Parathyroid adenoma (tissue), 2 donors: Measurements from ENCODE around the gene AIF1L.

ENCODE experiments used
- H2AFZ ChIP-seq: fragments of 300-600 bp; sonication (generic); one replicate; pipeline ENCODE4 v1.7.0; 2017; ENCODE audit warnings: antibody characterized with exemption, mild to moderate bottlenecking
- H3K27ac ChIP-seq: fragments of 300-600 bp; sonication (generic); one replicate; pipeline ENCODE4 v1.7.0; 2017
- H3K27me3 ChIP-seq: fragments of 300-600 bp; sonication (generic); one replicate; pipeline ENCODE4 v1.7.0; 2017; ENCODE audit warnings: low read length; ENCODE audit not compliant: control insufficient read depth, insufficient read depth
- H3K36me3 ChIP-seq: fragments of 300-600 bp; sonication (generic); one replicate; pipeline ENCODE4 v1.7.0; 2017; ENCODE audit warnings: low read length; ENCODE audit not compliant: control insufficient read depth, insufficient read depth
- H3K4me1 ChIP-seq: fragments of 300-600 bp; sonication (generic); one replicate; pipeline ENCODE4 v1.7.0; 2017; ENCODE audit warnings: control low read depth
- H3K4me2 ChIP-seq: fragments of 300-600 bp; sonication (generic); one replicate; pipeline ENCODE4 v1.7.0; 2017; ENCODE audit warnings: low read length
- H3K4me3 ChIP-seq: fragments of 300-600 bp; sonication (generic); one replicate; pipeline ENCODE4 v1.7.0; 2017; ENCODE audit warnings: low read depth, low read length
- H3K79me2 ChIP-seq: fragments of 300-600 bp; sonication (generic); one replicate; pipeline ENCODE4 v1.7.0; 2017; ENCODE audit warnings: control low read depth
- H3K9ac ChIP-seq: fragments of 300-600 bp; sonication (generic); one replicate; pipeline ENCODE4 v1.7.0; 2017; ENCODE audit warnings: mild to moderate bottlenecking
- H3K9me3 ChIP-seq: fragments of 300-600 bp; sonication (generic); one replicate; pipeline ENCODE4 v1.7.0; 2017; ENCODE audit warnings: low read length; ENCODE audit not compliant: control insufficient read depth
- CTCF ChIP-seq: fragments of 300-600 bp; sonication (generic); IDR thresholded peaks from one replicate; pipeline ENCODE4 v1.7.0; 2017; ENCODE audit warnings: antibody characterized with exemption, mild to moderate bottlenecking
- donor health status: primary hyperparathyroidism.

The AIF1L gene

DNA sequence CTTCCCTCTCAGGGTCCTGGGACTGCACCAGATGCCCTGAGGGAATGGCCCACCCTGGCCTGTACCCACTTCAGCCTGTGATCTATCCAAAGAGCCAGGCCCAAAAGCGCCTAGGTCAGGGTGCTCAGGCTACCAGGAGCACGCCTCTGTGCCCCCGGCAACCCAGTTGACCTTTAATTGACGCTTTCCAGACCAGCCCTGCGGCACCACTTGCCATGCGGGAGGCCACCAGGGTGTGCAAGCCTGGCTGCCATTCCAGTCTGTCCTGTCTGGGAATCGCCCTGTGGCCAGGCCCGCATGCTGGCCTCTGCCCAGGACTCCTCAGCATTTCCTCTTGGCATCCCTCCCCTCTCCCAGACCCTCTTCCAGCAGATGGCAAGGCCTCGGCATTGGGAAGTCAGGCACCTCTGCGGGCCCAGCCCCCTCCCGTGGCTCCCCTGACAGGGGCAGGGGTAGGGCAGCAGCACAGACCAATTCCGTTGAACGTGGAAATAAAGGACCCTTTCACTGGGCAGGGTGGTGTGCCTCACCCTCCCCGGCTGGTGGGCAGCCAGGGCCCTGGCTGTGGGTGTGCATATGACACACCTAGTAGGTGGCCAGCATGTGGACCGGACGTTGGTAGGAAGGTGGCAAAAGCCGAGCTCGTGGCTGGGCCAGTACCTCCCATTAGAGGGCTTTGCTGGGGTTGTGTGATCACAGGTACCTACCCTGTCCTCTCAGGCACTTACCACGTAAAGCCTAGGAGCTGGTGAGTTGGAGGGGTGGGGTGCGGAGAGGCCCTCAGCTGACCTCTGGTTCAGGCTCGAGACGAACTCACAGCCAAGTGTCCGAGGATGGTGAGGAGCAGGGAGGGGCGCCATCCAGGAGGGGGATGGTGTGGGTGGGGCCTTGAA, 3.5 kb upstream of the AIF1L start:
- Histone ChIP-seq H3K9ac (no peak overlapping the region), H3K79me2 (no peaks in the 10 kb centered on the region), H3K36me3 (no peaks in the 10 kb centered on the region), H3K4me1 (peaks cover 6% of the 10 kb centered on the region), H2AFZ (no peak overlapping the region), H3K4me3 (no peak overlapping the region), H3K27ac (no peak overlapping the region), H3K4me2 (no peak overlapping the region), H3K9me3 (no peaks in the 10 kb centered on the region), H3K27me3 (no peaks in the 10 kb centered on the region)
- TF ChIP-seq CTCF, result no peak

DNA sequence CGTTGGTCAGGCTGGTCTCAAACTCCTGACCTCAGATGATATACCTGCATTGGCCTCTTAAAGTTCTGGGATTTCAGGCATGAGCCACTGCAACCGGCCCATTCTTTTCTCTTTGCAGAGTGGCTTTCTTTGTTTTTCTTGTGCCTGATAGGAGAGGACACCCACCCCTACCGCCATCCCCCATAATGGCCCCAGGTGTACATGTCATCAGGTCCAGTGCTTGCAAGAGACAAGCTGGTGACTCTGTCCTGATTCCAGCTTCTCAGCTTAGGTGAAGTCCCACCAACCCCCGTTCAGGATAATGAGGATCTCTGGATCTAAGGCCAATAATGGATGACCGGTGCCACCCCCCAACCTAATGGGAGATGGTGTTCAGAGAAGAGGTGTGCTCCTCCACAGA, 2.3 kb upstream of the AIF1L start:
- Histone ChIP-seq H3K4me3 (no peak overlapping the region), H3K36me3 (no peaks in the 10 kb centered on the region), H3K4me1 (peaks cover 14% of the 10 kb centered on the region), H2AFZ (no peak overlapping the region), H3K4me2 (no peak overlapping the region), H3K79me2 (no peaks in the 10 kb centered on the region), H3K9ac (no peak overlapping the region), H3K27ac (no peak overlapping the region), H3K27me3 (no peaks in the 10 kb centered on the region), H3K9me3 (no peaks in the 10 kb centered on the region)
- no peak for TF ChIP-seq CTCF

- Histone ChIP-seq H3K27me3 (no peaks in the 10 kb centered on the region), H3K27ac (no peak overlapping the region), H2AFZ (no peak overlapping the region), H3K4me2 (no peak overlapping the region), H3K4me3 (no peak overlapping the region), H3K4me1 (peaks cover 17% of the 10 kb centered on the region), H3K36me3 (no peaks in the 10 kb centered on the region), H3K9me3 (no peaks in the 10 kb centered on the region), H3K79me2 (no peaks in the 10 kb centered on the region), H3K9ac (no peak overlapping the region)
- no peak for TF ChIP-seq CTCF
These were observed 1.7 kb upstream of the AIF1L start for GRCh38 chr9:131094622-131095021.

GRCh38 chr9:131095666-131096268, 564 bp upstream of the AIF1L start:
- H2AFZ ChIP-seq, result peak overlapping the region; percentile 69
- no peak for TF ChIP-seq CTCF
- no peaks in the 10 kb centered on the region for H3K27me3 ChIP-seq
- H3K4me2 ChIP-seq, result peak overlapping the region; percentile 66
- H3K4me1 ChIP-seq, result peaks cover 17% of the 10 kb centered on the region
- H3K79me2 ChIP-seq, result no peaks in the 10 kb centered on the region
- no peak overlapping the region for H3K27ac ChIP-seq
- no peaks in the 10 kb centered on the region for H3K36me3 ChIP-seq
- no peak overlapping the region for H3K4me3 ChIP-seq
- H3K9me3 ChIP-seq, result no peaks in the 10 kb centered on the region
- no peak overlapping the region for H3K9ac ChIP-seq
